Neural progenitor cell (in vitro differentiated cells): Measurements from ENCODE around the gene RACGAP1. TPM values are rescaled to one million over a fixed set of nuclear protein-coding genes. Genes with fewer than 3 reads are reported as not detected.

Source experiments
- DNase-seq: peaks from one replicate; pipeline ENCODE4 v3.0.0-alpha.2; 2016; ENCODE audit warnings: low spot score
- H2AFZ ChIP-seq: fragments of 200-600 bp; sonication (generic); replicated peaks from 2 replicates; pipeline ENCODE4 v1.6.1; 2016; ENCODE audit warnings: antibody characterized with exemption
- H3F3A ChIP-seq: fragments of 200-600 bp; sonication (generic); 2 replicates; pipeline ENCODE4 v1.6.1; 2016; ENCODE audit warnings: antibody characterized with exemption, low read depth
- H3K27ac ChIP-seq: fragments of 200-600 bp; sonication (generic); 2 replicates; pipeline ENCODE4 v1.5.1; 2016; ENCODE audit warnings: mild to moderate bottlenecking
- H3K27me3 ChIP-seq: fragments of 200-600 bp; sonication (generic); 2 replicates; pipeline ENCODE4 v1.6.1; 2016; ENCODE audit warnings: mild to moderate bottlenecking, moderate library complexity
- H3K36me3 ChIP-seq: fragments of 200-600 bp; sonication (generic); 2 replicates; pipeline ENCODE4 v1.5.1; 2016
- H3K4me1 ChIP-seq: fragments of 200-600 bp; sonication (generic); 2 replicates; pipeline ENCODE4 v1.6.1; 2016; ENCODE audit warnings: mixed run types
- H3K4me2 ChIP-seq: fragments of 200-600 bp; sonication (generic); 2 replicates; pipeline ENCODE4 v1.6.1; 2016
- H3K4me3 ChIP-seq: fragments of 200-600 bp; sonication (generic); 2 replicates; pipeline ENCODE4 v1.5.1; 2016
- H3K79me2 ChIP-seq: fragments of 200-600 bp; sonication (generic); 2 replicates; pipeline ENCODE4 v1.6.1; 2016; ENCODE audit warnings: low read depth
- H3K9ac ChIP-seq: fragments of 200-600 bp; sonication (generic); 2 replicates; pipeline ENCODE4 v1.6.1; 2016
- H3K9me3 ChIP-seq: fragments of 200-600 bp; sonication (generic); 2 replicates; pipeline ENCODE4 v1.5.1; 2016; ENCODE audit warnings: low read depth
- H4K20me1 ChIP-seq: fragments of 200-600 bp; sonication (generic); 2 replicates; pipeline ENCODE4 v1.6.1; 2016; ENCODE audit warnings: low read depth
- H3K27ac Mint-ChIP-seq: 3 replicates; pipeline ENCODE4 v1.8.0; 2021; ENCODE audit warnings: mixed read lengths
- H3K27me3 Mint-ChIP-seq: 2 replicates; pipeline ENCODE4 v1.8.0; 2022; ENCODE audit warnings: low read depth, mild to moderate bottlenecking, inconsistent platforms, moderate library complexity, mixed read lengths; ENCODE audit not compliant: insufficient read depth
- H3K36me3 Mint-ChIP-seq: 3 replicates; pipeline ENCODE4 v1.8.0; 2021; ENCODE audit warnings: mixed read lengths
- H3K4me1 Mint-ChIP-seq: 3 replicates; pipeline ENCODE4 v1.8.0; 2021; ENCODE audit warnings: mixed read lengths
- H3K4me3 Mint-ChIP-seq: 3 replicates; pipeline ENCODE4 v1.8.0; 2021; ENCODE audit warnings: mild to moderate bottlenecking, moderate library complexity, mixed read lengths
- H3K9me3 Mint-ChIP-seq: 3 replicates; pipeline ENCODE4 v1.8.0; 2020; ENCODE audit warnings: mixed read lengths
- CTCF ChIP-seq: fragments of 200-600 bp; sonication (generic); IDR thresholded peaks from 2 replicates; pipeline ENCODE4 v1.5.1; 2017; ENCODE audit warnings: antibody characterized with exemption, mild to moderate bottlenecking
- EZH2 ChIP-seq: fragments of 200-600 bp; sonication (generic); IDR thresholded peaks from 2 replicates; pipeline ENCODE4 v1.6.1; 2017; ENCODE audit warnings: antibody characterized with exemption, mild to moderate bottlenecking, moderate library complexity
- EZH2phosphoT487 ChIP-seq: fragments of 200-600 bp; sonication (generic); IDR thresholded peaks from 2 replicates; pipeline ENCODE4 v1.6.1; 2017; ENCODE audit warnings: antibody characterized with exemption
- total RNA-seq: library from RNA; depleted of rRNA; stranded (reverse); fragments of >200 nt; gene quantifications from 2 replicates; pipeline ENCODE4 v1.2.3, GENCODE V29; 2015; ENCODE audit warnings: low replicate concordance

RACGAP1 gene
- total RNA-seq, 1 donor from 2014 or later: 149 TPM

GRCh38 chr12:50050119-50050385 lies 24.8 kb upstream of the RACGAP1 start:
- Histone ChIP-seq H3K27ac (no peak overlapping the region), H4K20me1 (no peaks in the 10 kb centered on the region), H3K4me2 (peak overlapping the region; percentile 77), H3K79me2 (no peaks in the 10 kb centered on the region), H3K9me3 (no peaks in the 10 kb centered on the region), H3K4me3 (no peak overlapping the region), H3K27me3 (peaks cover 56% of the 10 kb centered on the region), H3K9ac (no peak overlapping the region), H3K4me1 (peaks cover 18% of the 10 kb centered on the region), H3F3A (peaks cover 19% of the 10 kb centered on the region), H2AFZ (peak overlapping the region; percentile 88), H3K36me3 (no peaks in the 10 kb centered on the region)
- no peaks in the 10 kb centered on the region for H3K9me3 Mint-ChIP-seq
- DNase-seq: no peak
- no peak overlapping the region for H3K27ac Mint-ChIP-seq
- no peak for TF ChIP-seq CTCF
- no peak for TF ChIP-seq EZH2phosphoT487
- no peak for TF ChIP-seq EZH2
- no peaks in the 10 kb centered on the region for H3K36me3 Mint-ChIP-seq
- H3K4me1 Mint-ChIP-seq: peaks cover 21% of the 10 kb centered on the region
- peak overlapping the region; percentile 75 for H3K4me3 Mint-ChIP-seq
- H3K27me3 Mint-ChIP-seq: peaks cover 13% of the 10 kb centered on the region

GRCh38 chr12:50049254-50050118 lies 24.2 kb upstream of the RACGAP1 start:
- H3K4me3 Mint-ChIP-seq: peak overlapping the region; percentile 5
- H3K79me2 ChIP-seq: no peaks in the 10 kb centered on the region
- H3K4me1 Mint-ChIP-seq: peaks cover 21% of the 10 kb centered on the region
- no peak overlapping the region for H3K9ac ChIP-seq
- no peaks in the 10 kb centered on the region for H3K9me3 Mint-ChIP-seq
- no peaks in the 10 kb centered on the region for H3K36me3 Mint-ChIP-seq
- no peaks in the 10 kb centered on the region for H3K9me3 ChIP-seq
- H2AFZ ChIP-seq: peak overlapping the region; percentile 88
- H4K20me1 ChIP-seq: no peaks in the 10 kb centered on the region
- H3K4me2 ChIP-seq: no peak overlapping the region
- no peaks in the 10 kb centered on the region for H3K36me3 ChIP-seq
- peaks cover 19% of the 10 kb centered on the region for H3F3A ChIP-seq
- H3K27ac ChIP-seq: no peak overlapping the region
- peaks cover 14% of the 10 kb centered on the region for H3K27me3 Mint-ChIP-seq
- no peak overlapping the region for H3K4me3 ChIP-seq
- H3K27ac Mint-ChIP-seq: no peak overlapping the region
- H3K27me3 ChIP-seq: peaks cover 52% of the 10 kb centered on the region
- DNase-seq: no peak
- TF ChIP-seq EZH2 (no peak), EZH2phosphoT487 (no peak)
- peaks cover 18% of the 10 kb centered on the region for H3K4me1 ChIP-seq

- no peak overlapping the region for H3K27ac ChIP-seq
- no peaks in the 10 kb centered on the region for H3K36me3 ChIP-seq
- no peak for TF ChIP-seq CTCF
- TF ChIP-seq EZH2: no peak
- TF ChIP-seq EZH2phosphoT487: no peak
- H3K79me2 ChIP-seq: no peaks in the 10 kb centered on the region
- no peaks in the 10 kb centered on the region for H4K20me1 ChIP-seq
- Mint-ChIP-seq H3K4me1 (peaks cover 21% of the 10 kb centered on the region), H3K36me3 (no peaks in the 10 kb centered on the region), H3K27ac (no peak overlapping the region), H3K9me3 (no peaks in the 10 kb centered on the region), H3K27me3 (peaks cover 14% of the 10 kb centered on the region), H3K4me3 (no peak overlapping the region)
- H3F3A ChIP-seq: peaks cover 19% of the 10 kb centered on the region
- peaks cover 36% of the 10 kb centered on the region for H3K27me3 ChIP-seq
- peaks cover 18% of the 10 kb centered on the region for H3K4me1 ChIP-seq
- no peaks in the 10 kb centered on the region for H3K9me3 ChIP-seq
- H2AFZ ChIP-seq: no peak overlapping the region
- no peak overlapping the region for H3K4me3 ChIP-seq
- no peak overlapping the region for H3K9ac ChIP-seq
- DNase-seq: no peak
- H3K4me2 ChIP-seq: no peak overlapping the region
These were observed 22.5 kb upstream of the RACGAP1 start for GRCh38 chr12:50047693-50048250.

GRCh38 chr12:50043854-50044253 lies 18.6 kb upstream of the RACGAP1 start:
- Histone ChIP-seq H3F3A (no peaks in the 10 kb centered on the region), H3K36me3 (no peaks in the 10 kb centered on the region), H4K20me1 (no peaks in the 10 kb centered on the region), H3K4me3 (no peak overlapping the region), H3K4me2 (no peak overlapping the region), H3K9me3 (no peaks in the 10 kb centered on the region), H3K4me1 (peaks cover 3% of the 10 kb centered on the region), H2AFZ (no peak overlapping the region), H3K9ac (no peak overlapping the region), H3K79me2 (no peaks in the 10 kb centered on the region), H3K27ac (no peak overlapping the region), H3K27me3 (peaks cover 7% of the 10 kb centered on the region)
- no peak for TF ChIP-seq EZH2
- TF ChIP-seq EZH2phosphoT487: no peak
- no peak for TF ChIP-seq CTCF
- no peaks in the 10 kb centered on the region for H3K36me3 Mint-ChIP-seq
- DNase-seq: no peak
- H3K27ac Mint-ChIP-seq: no peak overlapping the region
- H3K9me3 Mint-ChIP-seq: no peaks in the 10 kb centered on the region
- peaks cover 23% of the 10 kb centered on the region for H3K4me1 Mint-ChIP-seq
- no peak overlapping the region for H3K4me3 Mint-ChIP-seq
- peaks cover 13% of the 10 kb centered on the region for H3K27me3 Mint-ChIP-seq
